Stomach smooth muscle (tissue), 2 donors: ENCODE data around the gene CFAP74.
A peak's percentile ranks its signal among the peaks of the same experiment; 100 is the strongest.

Experiments
- H3K27ac ChIP-seq: one replicate; pipeline ENCODE4 v1.7.0; 2013; ENCODE audit warnings: mild to moderate bottlenecking, low read length, inconsistent platforms
- H3K27me3 ChIP-seq, 2 donors: one replicate each; pipeline ENCODE4 v1.7.0; 2013; ENCODE audit warnings: low read length in 2 of 2; ENCODE audit not compliant: insufficient read depth in 2 of 2, control insufficient read depth in 1 of 2
- H3K36me3 ChIP-seq, 2 donors: one replicate each; pipeline ENCODE4 v1.7.0; 2013; ENCODE audit warnings: low read length in 2 of 2; ENCODE audit not compliant: control insufficient read depth in 2 of 2, insufficient read depth in 2 of 2
- H3K4me1 ChIP-seq: one replicate; pipeline ENCODE4 v1.7.0; 2013; ENCODE audit warnings: low read length; ENCODE audit not compliant: control insufficient read depth, insufficient read depth
- H3K4me3 ChIP-seq, 2 donors: one replicate each; pipeline ENCODE4 v1.7.0; 2013; ENCODE audit warnings: low read length in 2 of 2
- H3K9ac ChIP-seq, 2 donors: one replicate each; pipeline ENCODE4 v1.7.0; 2013; ENCODE audit warnings: low read length in 2 of 2, mild to moderate bottlenecking in 1 of 2
- H3K9me3 ChIP-seq, 2 donors: one replicate each; pipeline ENCODE4 v1.7.0; 2013; ENCODE audit warnings: low read length in 2 of 2; ENCODE audit not compliant: control insufficient read depth in 2 of 2
- donor health status: healthy.
- donor health status: Pancreatic carcinoma.

CFAP74 gene, protein sequence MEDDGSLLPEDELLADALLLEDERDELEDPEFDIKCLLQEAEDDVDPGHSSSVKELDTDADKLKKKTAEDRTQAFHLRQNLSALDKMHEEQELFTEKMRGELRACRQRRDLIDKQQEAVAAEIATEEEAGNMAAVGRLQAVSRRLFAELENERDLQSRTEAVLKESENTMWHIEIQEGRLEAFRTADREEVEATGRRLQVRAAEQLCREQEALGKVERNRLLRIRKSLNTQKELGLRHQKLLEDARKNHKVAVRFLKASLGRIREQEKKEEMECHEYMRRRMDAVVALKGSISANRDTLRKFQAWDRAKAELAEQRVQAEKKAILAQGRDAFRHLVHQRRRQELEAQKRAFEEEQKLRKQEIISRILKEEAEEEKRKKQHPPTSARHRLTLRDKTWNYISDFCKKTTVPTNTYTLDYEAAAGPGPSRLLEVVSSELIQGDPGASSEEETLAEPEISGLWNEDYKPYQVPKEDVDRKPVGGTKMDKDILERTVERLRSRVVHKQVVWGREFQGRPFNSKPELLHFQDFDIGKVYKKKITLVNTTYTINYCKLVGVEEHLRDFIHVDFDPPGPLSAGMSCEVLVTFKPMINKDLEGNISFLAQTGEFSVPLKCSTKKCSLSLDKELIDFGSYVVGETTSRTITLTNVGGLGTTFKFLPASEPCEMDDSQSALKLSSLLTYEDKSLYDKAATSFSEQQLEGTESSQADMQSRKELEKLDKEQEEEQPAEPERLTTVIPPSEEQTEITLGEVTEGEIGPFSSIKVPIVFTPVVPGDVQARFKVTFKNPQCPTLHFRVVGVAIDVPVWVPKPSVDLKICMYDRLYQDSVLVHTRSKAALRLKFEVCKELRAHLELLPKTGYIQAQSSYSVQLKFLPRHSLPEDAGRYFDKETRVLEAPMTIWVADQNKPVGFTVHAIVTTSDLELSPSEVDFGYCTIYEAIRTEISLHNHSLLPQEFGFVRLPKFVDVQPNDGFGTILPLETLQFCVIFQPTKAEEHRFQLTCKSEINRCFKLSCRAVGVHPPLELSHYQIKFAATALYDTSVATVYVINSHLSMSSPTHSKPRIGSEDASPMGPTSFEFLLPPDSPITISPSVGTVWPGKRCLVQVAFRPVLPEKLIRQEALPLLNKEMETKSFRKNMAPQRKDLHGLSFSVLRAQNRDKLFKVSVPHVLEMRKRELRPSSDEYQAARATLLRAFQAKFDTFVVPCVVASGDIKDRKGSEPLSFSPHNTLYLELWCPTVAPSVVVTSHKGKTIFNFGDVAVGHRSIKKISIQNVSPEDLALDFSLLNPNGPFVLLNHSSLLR (N-terminal part only)

DNA sequence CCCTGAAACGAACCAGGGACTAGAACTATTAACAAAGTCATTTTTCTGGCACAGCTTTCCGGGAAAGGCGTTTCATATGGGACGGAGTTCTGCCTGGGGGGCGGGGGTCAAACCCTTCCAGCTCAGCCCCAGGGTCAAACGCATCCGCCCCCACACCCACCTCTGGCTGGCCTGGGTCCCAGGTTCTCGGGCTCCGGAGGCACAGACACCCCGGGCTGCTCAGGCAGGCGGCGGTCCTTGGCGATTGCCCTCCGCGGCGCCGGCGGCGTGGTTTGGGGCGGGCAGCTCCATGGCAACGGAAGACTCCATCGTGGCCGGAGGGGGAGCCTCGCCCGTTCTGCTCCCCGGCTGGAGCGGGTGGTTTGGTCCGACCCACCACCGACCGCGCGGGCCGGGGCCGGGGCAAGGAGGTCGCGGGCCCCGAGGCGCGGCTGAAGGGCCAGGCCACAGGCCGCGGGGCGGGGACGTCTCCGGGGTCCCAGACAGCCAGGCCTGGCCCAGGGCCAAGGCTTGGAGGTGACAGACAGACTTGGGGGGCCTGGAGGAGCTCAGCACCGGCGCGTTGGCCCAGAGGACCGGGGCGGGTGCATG is at the start of gene CFAP74:
TSS of gene CFAP74 (minus strand) at position 246 of the 591 bp plus-strand sequence. CDS start 12,830 bp downstream, outside the sequence.
- Histone ChIP-seq H3K27me3 (peaks cover 34 to 36% of the 10 kb centered on the region in 2 donors), H3K4me1 (peaks cover 7% of the 10 kb centered on the region), H3K27ac (no peak within 1 kb of the TSS), H3K9ac (no peak within 1 kb of the TSS), H3K36me3 (no peaks in the 10 kb centered on the region), H3K4me3 (no peak within 1 kb of the TSS), H3K9me3 (no peaks in the 10 kb centered on the region)

DNA sequence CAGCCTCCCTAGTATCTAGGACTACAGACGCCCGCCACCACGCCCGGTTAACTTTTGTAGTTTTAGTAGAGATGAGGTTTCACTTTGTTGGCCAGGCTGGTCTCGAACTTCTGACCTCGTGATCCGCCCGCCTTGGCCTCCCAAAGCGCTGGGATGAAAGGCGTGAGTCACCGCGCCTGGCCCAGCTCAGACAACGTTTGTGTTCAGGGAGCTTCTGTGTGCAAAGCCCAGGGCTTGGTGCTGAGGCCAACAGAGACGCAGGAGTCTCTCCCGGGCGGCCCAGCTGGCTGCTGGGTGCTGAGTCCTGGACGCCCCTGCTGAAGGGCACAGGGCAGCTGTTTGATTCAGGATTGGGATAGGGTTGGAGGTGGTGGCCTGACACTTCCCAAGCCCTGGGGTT is 49.6 kb upstream of the CFAP74 start:
- Histone ChIP-seq H3K9me3 (no peaks in the 10 kb centered on the region), H3K27ac (no peak overlapping the region), H3K27me3 (peaks cover 18 to 36% of the 10 kb centered on the region in 2 donors), H3K9ac (no peak overlapping the region), H3K4me1 (peaks cover 3% of the 10 kb centered on the region), H3K4me3 (no peak overlapping the region), H3K36me3 (no peaks in the 10 kb centered on the region)

DNA sequence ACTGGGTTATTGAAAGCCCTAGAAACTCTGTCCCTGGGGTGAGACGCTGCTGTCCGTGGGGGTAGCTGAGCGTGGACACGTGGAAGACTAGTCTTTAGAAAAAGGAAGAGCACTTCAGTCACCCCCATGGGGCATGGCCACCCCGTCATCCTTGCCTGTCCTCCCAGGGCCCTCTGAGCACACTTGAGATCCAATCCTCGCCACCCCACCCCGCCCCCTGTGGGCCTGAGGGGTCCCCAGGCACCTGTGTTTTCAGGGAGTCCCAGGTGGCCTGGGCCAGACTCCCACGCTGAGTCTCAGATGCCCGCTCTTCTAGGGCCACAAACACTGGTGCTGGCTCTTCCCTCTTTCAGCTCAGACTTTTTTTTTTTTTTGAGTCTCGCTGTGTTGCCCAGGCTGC is 49.2 kb upstream of the CFAP74 start:
- Histone ChIP-seq H3K4me3 (no peak overlapping the region), H3K4me1 (peaks cover 3% of the 10 kb centered on the region), H3K27ac (no peak overlapping the region)

DNA sequence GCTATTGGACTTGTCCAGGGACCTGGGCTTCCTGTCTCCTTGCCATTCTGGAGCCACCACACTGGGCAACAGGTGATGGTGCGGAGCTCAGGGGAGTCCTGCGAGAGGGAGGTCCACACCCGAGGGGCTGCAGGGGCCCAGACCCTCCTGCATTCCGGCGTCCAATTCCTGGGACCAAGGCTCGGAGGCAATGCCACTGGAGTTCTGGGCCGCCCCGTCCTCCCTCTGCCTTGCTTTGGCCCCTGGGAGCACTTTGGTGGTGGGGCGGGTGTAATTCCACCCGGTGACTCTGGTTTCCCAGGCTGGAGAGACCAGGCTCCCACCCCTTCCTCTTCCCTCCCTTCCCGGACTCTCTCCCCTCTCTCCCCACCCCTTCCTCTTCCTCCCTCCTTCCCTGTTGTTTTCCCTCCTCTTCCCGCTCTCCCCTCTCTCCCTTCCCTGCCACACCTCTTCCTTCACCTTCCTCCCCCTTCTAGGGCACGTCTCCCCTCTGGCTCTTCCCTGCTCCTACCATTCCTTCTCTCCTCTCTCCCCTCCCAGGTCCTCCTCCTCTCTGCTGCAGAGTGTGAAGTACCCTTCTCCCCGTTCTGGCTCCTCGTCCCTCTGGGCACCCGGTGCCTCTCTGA is 48.6 kb upstream of the CFAP74 start:
- H3K9me3 ChIP-seq = no peaks in the 10 kb centered on the region
- H3K9ac ChIP-seq = no peak overlapping the region
- no peak overlapping the region for H3K27ac ChIP-seq
- no peak overlapping the region for H3K4me3 ChIP-seq
- peaks cover 3% of the 10 kb centered on the region for H3K4me1 ChIP-seq
- H3K27me3 ChIP-seq = peaks cover 25 to 46% of the 10 kb centered on the region in 2 donors
- H3K36me3 ChIP-seq = no peaks in the 10 kb centered on the region

More for the DNA sequence above, 49.2 kb upstream of the CFAP74 start:
- H3K36me3 ChIP-seq = no peaks in the 10 kb centered on the region
- no peaks in the 10 kb centered on the region for H3K9me3 ChIP-seq
- H3K27me3 ChIP-seq = peaks cover 21 to 40% of the 10 kb centered on the region in 2 donors
- H3K9ac ChIP-seq = no peak overlapping the region

DNA sequence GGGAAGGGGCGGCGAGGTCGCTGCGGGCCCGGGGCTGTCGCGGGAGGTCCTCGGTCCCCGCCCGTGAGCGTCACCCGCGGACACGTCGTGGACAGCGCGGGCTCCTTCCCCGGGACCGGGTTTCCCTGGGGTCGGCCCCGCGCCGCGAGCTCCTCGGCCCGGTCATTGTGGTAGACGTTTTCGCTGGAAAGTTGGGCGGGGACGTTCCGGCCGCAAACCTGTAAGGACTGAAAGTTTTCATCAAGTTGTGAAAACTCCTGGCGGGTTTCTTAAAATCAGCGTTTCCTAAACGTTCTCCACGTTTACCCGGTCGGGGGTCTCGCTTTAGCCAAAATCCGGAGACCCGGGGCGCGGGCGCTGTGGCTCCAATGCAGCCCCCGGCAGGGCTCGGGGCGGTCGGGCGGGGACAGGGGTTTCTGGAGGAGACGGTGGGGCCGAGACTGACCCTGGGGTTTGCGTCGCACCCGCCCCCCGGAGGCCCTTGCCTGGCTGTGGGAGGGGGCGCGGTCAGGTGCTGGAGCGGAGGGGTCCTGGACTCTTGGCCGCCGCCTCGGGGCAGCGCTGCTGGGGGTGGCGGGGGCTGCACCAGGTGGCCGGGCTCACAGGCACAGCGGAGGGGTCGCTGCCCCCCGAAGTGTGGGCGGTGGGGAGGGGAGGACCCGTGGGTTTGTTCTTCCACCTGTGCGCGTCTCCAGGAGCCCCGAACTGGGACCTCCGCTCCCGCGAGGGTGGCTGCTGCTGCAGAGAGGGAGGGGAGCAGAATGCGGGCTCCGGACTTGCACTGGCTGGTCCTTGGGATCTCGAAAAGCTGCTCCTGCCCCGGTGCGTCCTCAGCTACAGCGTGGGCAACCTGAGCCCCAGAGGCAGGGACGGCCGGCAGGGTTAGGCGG is 47.5 kb upstream of the CFAP74 start:
- Histone ChIP-seq H3K9ac (no peak overlapping the region), H3K9me3 (no peaks in the 10 kb centered on the region), H3K27ac (no peak overlapping the region), H3K27me3 (peaks cover 32 to 56% of the 10 kb centered on the region in 2 donors), H3K4me3 (no peak overlapping the region), H3K36me3 (no peaks in the 10 kb centered on the region), H3K4me1 (peaks cover 3% of the 10 kb centered on the region)

DNA sequence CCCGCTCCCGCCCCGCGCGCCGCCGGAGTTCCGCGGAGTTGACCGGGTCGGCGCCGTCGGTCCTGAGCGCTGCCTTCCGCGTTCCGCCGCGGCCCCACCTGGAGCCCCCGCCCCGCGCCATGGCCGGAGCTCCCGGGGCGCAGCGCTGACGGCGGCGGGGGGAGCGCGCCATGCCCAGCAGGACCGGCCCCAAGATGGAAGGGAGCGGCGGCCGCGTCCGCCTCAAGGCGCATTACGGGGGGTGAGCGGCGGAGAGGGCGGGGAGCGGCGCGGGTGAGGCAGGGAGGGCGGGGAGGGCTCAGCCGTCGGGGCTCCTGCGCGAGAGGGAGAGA is 46.8 kb upstream of the CFAP74 start:
- Histone ChIP-seq H3K4me3 (no peak overlapping the region), H3K4me1 (peaks cover 3% of the 10 kb centered on the region), H3K9ac (no peak overlapping the region), H3K9me3 (no peaks in the 10 kb centered on the region), H3K36me3 (no peaks in the 10 kb centered on the region), H3K27me3 (peaks cover 37 to 61% of the 10 kb centered on the region in 2 donors), H3K27ac (no peak overlapping the region)

DNA sequence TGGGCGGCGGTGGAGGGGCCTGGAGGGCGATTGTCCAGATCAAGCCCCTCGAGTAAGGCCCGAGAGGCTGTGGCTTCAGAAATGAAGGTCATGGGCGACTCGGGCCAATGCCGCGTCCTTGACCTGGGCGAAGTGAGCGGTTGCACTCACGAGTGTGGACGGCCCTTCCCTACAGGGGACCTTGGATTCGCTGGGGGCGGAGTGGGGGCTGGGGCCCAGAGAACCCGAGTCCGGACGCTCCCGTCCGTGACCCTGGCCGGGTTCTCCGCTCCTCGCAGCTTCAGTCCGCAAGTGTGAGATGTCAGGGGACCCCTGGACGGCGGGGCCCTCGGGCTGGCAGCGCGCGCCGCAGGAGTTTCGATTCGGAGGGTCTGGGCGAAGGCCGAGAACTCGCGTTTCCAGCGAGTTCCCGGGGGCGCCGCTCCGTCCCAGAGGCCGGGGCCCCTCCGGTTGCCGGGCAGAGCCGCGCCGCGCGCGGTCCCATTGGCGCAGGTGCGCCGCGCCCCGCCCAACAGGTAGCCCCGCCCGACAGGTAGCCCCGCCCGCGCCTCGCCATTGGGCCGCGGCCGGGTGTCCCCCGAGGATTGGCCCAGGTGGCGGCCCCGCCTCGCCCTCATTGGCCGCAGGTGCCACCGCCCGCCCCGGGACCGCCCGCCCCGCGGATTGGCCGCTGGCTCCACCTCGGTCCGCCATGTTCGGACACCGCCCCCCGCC is 46.3 kb upstream of the CFAP74 start, which contains the start of gene PRKCZ:
TSS of gene PRKCZ (plus strand) at position 694 of the 714 bp plus-strand sequence. CDS start 220 bp downstream, outside the sequence.
- H3K9ac ChIP-seq = no peak within 1 kb of the TSS
- H3K27ac ChIP-seq = no peak within 1 kb of the TSS
- H3K4me1 ChIP-seq = peaks cover 8% of the 10 kb centered on the region
- peaks cover 37 to 61% of the 10 kb centered on the region in 2 donors for H3K27me3 ChIP-seq
- no peaks in the 10 kb centered on the region for H3K9me3 ChIP-seq
- H3K4me3 ChIP-seq = peak within 1 kb of the TSS; percentile 25 to 65
- H3K36me3 ChIP-seq = no peaks in the 10 kb centered on the region

DNA sequence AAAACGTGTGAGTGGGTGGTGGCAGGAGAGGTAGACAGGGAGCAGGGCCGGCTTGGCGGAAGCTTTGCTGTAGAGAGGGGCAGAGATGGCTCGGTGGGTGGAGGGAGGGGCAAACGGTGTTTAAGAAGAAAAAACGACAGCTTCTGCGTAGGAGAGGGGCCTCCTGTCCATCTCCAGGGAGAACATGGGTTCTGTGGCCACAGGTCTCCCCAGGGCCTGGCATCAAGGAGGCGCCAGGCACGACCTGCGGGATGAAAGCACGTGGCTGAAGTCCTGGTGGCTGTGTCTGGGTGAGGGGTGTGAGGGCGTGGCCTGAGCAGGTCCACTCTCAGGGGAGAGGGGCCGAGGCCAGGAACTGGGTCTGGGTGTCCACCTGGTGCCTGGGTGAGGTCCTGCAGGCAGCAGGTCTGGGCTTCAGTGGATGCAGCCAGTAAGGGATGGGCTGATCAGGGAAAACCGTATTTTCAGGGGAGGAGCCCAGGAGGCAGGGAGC is 45.7 kb upstream of the CFAP74 start:
- Histone ChIP-seq H3K27ac (no peak overlapping the region), H3K9ac (no peak overlapping the region)

More for the DNA sequence above, 45.7 kb upstream of the CFAP74 start:
- H3K4me1 ChIP-seq = peaks cover 12% of the 10 kb centered on the region
- H3K27me3 ChIP-seq = peaks cover 39 to 61% of the 10 kb centered on the region in 2 donors
- H3K9me3 ChIP-seq = no peaks in the 10 kb centered on the region
- no peaks in the 10 kb centered on the region for H3K36me3 ChIP-seq
- peak overlapping the region in 1 of 2 donors; percentile 65 for H3K4me3 ChIP-seq
